Measurements from ENCODE around the gene IRAK2.
A peak's percentile ranks its signal among the peaks of the same experiment; 100 is the strongest.
"Not testable (repeated sequence)": the region's sequence is repeated elsewhere in the genome, so short reads cannot be mapped to it uniquely, and the experiment has no call there.

IRAK2 gene

GRCh38 chr3:10259036-10259435 is 94.3 kb downstream of the IRAK2 start:
- no peak overlapping the region for H3K27ac ChIP-seq
- no peak for DNase-seq (ENCODE audit: low spot score)
- TF ChIP-seq, protein P1, sequence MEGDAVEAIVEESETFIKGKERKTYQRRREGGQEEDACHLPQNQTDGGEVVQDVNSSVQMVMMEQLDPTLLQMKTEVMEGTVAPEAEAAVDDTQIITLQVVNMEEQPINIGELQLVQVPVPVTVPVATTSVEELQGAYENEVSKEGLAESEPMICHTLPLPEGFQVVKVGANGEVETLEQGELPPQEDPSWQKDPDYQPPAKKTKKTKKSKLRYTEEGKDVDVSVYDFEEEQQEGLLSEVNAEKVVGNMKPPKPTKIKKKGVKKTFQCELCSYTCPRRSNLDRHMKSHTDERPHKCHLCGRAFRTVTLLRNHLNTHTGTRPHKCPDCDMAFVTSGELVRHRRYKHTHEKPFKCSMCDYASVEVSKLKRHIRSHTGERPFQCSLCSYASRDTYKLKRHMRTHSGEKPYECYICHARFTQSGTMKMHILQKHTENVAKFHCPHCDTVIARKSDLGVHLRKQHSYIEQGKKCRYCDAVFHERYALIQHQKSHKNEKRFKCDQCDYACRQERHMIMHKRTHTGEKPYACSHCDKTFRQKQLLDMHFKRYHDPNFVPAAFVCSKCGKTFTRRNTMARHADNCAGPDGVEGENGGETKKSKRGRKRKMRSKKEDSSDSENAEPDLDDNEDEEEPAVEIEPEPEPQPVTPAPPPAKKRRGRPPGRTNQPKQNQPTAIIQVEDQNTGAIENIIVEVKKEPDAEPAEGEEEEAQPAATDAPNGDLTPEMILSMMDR (IDR thresholded peaks at IDR 0.05) = no peak

GRCh38 chr3:10259798-10260197 is 95.1 kb downstream of the IRAK2 start:
- TF ChIP-seq, protein P1 (IDR thresholded peaks at IDR 0.05) = no peak
- Histone ChIP-seq H3K4me3 (no peak overlapping the region), H3K27ac (no peak overlapping the region)
- no peak for DNase-seq (ENCODE audit: low spot score)

More at GRCh38 chr3:10259036-10259435, 94.3 kb downstream of the IRAK2 start:
- no peak overlapping the region for H3K4me3 ChIP-seq

DNA sequence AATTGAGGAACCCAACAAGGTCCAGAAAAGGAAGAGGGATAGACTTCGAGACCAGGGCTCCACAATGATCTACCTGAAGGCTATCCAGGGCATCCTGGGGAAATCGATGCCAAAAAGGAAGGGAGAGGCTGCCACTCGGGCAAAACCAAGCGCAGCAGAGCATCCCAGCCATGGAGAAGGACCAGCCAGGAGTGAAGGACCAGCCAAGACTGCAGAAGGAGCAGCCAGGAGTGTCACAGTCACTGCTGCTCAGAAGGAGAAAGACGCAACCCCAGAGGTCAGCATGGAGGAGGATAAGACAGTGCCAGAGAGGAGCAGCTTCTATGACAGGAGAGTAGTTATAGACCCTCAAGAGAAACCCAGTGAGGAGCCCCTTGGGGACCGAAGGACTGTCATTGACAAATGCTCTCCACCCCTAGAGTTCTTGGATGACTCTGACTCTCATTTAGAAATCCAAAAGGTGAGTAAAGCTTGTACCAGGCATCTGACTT is 95.5 kb downstream of the IRAK2 start:
- Histone ChIP-seq H3K4me3 (no peak overlapping the region), H3K27ac (no peak overlapping the region)
- DNase-seq (ENCODE audit: low spot score) = no peak
- TF ChIP-seq, protein P1 (IDR thresholded peaks at IDR 0.05) = no peak

GRCh38 chr3:10262027-10262426 is 97.3 kb downstream of the IRAK2 start:
- TF ChIP-seq, protein P1 (IDR thresholded peaks at IDR 0.05) = no peak
- DNase-seq (ENCODE audit: low spot score) = no peak
- Histone ChIP-seq H3K27ac (no peak overlapping the region), H3K4me3 (no peak overlapping the region)

DNA sequence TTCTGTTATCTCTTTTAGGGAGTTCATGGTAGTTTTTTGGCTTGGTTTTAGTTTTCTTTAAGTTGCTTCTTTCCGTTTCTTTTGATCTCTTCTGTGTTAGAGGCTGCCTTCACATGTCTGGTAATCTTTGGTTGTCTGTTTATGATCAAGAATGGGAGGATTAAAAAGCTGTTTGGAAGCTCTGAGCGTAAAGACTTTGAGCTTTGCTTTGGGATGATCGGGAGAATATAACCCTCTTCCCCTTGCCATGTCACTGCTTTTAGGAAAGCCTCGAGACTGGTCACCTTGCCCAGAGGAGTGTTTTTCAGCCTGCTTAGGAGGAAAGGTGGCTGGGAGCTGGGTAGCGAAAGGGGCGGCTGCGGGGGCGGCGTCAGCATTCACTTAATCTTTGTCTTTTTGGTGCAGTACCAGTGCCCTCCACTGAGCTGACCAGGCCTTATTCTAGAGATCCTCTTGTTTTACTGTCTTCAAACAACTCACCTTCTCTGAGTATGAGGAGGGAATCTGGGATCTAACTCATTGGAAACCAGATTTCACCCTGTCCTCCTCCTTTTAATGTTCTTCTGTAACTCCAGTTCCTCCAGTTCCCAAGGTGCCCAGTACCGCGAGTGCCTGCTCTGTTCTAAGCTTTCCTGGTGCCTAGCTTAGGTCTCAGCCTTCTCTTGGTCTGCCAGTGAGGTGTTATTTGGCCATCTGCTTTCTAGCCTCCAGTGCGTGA is 99.1 kb downstream of the IRAK2 start:
- no peak overlapping the region for H3K4me3 ChIP-seq
- no peak for DNase-seq (ENCODE audit: low spot score)
- H3K27ac ChIP-seq = no peak overlapping the region
- TF ChIP-seq, protein P1 (IDR thresholded peaks at IDR 0.05) = peak; percentile 17

DNA sequence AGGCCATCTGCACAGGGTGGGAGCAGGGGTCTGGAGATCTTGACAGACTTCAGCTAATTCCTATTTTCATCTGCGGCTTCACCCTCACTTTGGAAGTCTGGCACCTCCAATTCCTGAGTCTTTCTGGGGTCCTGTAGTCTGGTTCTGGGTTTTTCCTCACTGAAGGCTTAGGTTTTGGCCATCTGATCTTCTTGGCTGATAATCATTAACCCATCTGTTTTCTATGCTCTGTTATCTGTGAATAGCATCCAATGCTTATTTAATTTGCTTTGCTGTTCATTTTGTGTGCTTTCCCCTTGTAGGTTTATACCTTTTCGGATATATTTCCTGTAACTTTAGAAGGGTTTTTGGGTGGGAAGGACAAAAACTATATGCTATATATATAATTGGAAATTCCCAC is 101.1 kb downstream of the IRAK2 start:
- Histone ChIP-seq H3K27ac (no peak overlapping the region), H3K4me3 (no peak overlapping the region)
- DNase-seq (ENCODE audit: low spot score) = no peak
- TF ChIP-seq, protein P1 (IDR thresholded peaks at IDR 0.05) = no peak

DNA sequence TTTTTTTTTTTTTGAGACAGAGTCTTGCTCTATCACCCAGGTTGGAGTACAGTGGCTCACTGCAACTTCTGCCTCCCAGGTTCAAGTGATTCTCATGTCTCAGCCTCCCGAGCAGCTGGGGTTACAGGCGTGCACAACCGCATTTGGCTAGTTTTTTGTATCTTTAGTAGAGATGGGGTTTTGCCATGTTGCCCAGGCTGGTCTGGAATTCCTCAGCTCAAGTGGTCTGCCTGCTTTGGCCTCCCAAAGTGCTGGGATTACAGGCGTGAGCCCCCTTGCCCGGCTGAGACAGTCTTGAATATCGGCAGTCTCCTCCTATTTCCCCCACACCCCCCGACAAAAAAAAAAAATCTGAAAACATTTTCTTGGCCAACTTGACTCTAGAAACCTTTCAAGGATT is 102.2 kb downstream of the IRAK2 start:
- not testable (repeated sequence) for H3K27ac ChIP-seq; H3K4me3 ChIP-seq; DNase-seq (ENCODE audit: low spot score)
